Endodermal cell (in vitro differentiated cells): ENCODE measurements around the gene MBOAT2. TPM values are rescaled to one million over a fixed set of nuclear protein-coding genes. Genes with fewer than 3 reads are reported as not detected.

Experiments
- DNase-seq: peaks from one replicate; pipeline ENCODE4 v3.0.0-alpha.2; 2017
- H3K27ac ChIP-seq: 2 replicates; pipeline ENCODE4 v1.5.1; 2013; ENCODE audit warnings: mild to moderate bottlenecking, low read depth, low read length, moderate library complexity
- H3K27me3 ChIP-seq: 2 replicates; pipeline ENCODE4 v1.6.1; 2013; ENCODE audit warnings: mild to moderate bottlenecking, low read length, moderate library complexity; ENCODE audit not compliant: insufficient read depth, control insufficient read depth, poor library complexity, severe bottlenecking
- H3K36me3 ChIP-seq: 2 replicates; pipeline ENCODE4 v1.7.0; 2013; ENCODE audit warnings: mild to moderate bottlenecking, low read length, moderate library complexity; ENCODE audit not compliant: control insufficient read depth, insufficient read depth
- H3K4me1 ChIP-seq: one replicate; pipeline ENCODE4 v1.7.0; 2013; ENCODE audit warnings: low read length; ENCODE audit not compliant: control insufficient read depth, insufficient read depth
- H3K4me3 ChIP-seq: 2 replicates; pipeline ENCODE4 v1.5.1; 2013; ENCODE audit warnings: mild to moderate bottlenecking, low read length, moderate library complexity
- H3K9ac ChIP-seq: 2 replicates; pipeline ENCODE4 v1.6.1; 2013; ENCODE audit warnings: mild to moderate bottlenecking, low read length, moderate library complexity; ENCODE audit not compliant: poor library complexity, severe bottlenecking; ENCODE audit errors: extremely low read depth
- H3K9me3 ChIP-seq: 2 replicates; pipeline ENCODE4 v1.6.1; 2013; ENCODE audit warnings: mild to moderate bottlenecking, low read length, moderate library complexity; ENCODE audit not compliant: control insufficient read depth
- H3K27ac Mint-ChIP-seq: 2 replicates; pipeline ENCODE4 v1.8.0; 2020; ENCODE audit warnings: mixed read lengths
- H3K27me3 Mint-ChIP-seq: 2 replicates; pipeline ENCODE4 v1.8.0; 2021; ENCODE audit warnings: mild to moderate bottlenecking, mixed read lengths; ENCODE audit not compliant: insufficient read depth
- H3K36me3 Mint-ChIP-seq: 2 replicates; pipeline ENCODE4 v1.8.0; 2020; ENCODE audit warnings: low read depth, mixed read lengths
- H3K4me1 Mint-ChIP-seq: 2 replicates; pipeline ENCODE4 v1.8.0; 2020; ENCODE audit warnings: mixed read lengths
- H3K4me3 Mint-ChIP-seq: 2 replicates; pipeline ENCODE4 v1.8.0; 2020; ENCODE audit warnings: mild to moderate bottlenecking, moderate library complexity, mixed read lengths
- H3K9me3 Mint-ChIP-seq: 2 replicates; pipeline ENCODE4 v1.8.0; 2020; ENCODE audit warnings: mild to moderate bottlenecking, mixed read lengths
- WGBS, 2 experiments: methylation state at CpG; one replicate each; pipeline versions ENCODE4 v1.1.5 to v1.1.7; 2013; ENCODE audit warnings: missing lambda C conversion rate in 2 of 2, mixed read lengths in 1 of 2; ENCODE audit not compliant: insufficient coverage in 1 of 2, insufficient read length in 1 of 2; 5-methylcytosine and 5-hydroxymethylcytosine counted together
- total RNA-seq, 2 donors: library from RNA; stranded (reverse); fragmentation: NEBNext Ultra II Directional in 1 of 2; extraction: Animal tissue kit (Norgen Biotek cat#: 25700) in 1 of 2; gene quantifications; 2 replicates in 1 of 2; 3 replicates in 1 of 2; pipeline ENCODE4 v1.2.1, GENCODE V29; 2021
- TF ChIP-seq, protein P1 (sequence below): fragments of 200-600 bp; sonication (generic); conservative IDR thresholded peaks from 2 replicates; pipeline ENCODE4 v1.5.0; 2021; ENCODE audit warnings: antibody characterized with exemption, mild to moderate bottlenecking

The MBOAT2 gene
- total RNA-seq, 2 donors from 2014 or later = 45.3 to 51.0 TPM

DNA sequence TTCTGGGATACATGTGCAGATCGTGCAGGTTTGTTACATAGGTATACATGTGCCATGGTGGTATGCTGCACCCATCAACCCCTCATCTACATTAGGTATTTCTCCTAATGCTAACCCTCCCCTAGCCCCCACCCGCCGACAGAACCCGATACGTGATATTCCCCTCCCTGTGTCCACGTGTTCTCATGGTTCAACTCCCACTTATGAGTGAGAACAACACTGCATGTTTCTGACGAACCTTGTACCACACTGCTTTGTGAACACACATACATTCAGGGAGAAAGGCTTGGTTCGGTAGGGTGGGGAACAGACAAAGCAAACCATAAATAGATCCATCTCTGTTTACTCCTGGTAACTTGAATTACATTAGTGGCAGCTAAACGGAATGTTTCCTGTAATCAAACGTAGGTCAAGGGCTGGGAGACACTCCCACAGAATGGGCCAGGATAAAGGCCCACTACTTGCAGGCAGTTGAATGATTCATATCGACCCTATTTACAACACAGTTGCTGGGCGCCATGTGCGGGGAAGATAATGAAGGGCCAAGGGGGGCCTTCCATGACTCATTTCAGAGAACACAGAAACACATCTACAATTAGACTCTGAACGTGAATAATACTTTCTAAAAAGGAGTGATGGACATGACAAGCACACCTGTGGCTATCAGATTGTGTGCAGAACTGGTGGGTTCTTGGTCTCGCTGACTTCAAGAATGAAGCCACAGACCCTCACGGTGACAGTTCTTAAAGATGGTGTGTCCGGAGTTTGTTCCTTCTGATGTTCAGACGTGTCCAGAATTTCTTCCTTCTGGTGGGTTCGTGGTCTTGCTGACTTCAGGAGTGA is 109.3 kb downstream of the MBOAT2 start:
- Mint-ChIP-seq H3K9me3 (peaks cover 25% of the 10 kb centered on the region), H3K36me3 (peaks cover 42% of the 10 kb centered on the region), H3K4me1 (peaks cover 44% of the 10 kb centered on the region), H3K27ac (peak overlapping the region; percentile 42), H3K27me3 (no peaks in the 10 kb centered on the region), H3K4me3 (no peak overlapping the region)
- no peak for DNase-seq
- TF ChIP-seq, protein P1, sequence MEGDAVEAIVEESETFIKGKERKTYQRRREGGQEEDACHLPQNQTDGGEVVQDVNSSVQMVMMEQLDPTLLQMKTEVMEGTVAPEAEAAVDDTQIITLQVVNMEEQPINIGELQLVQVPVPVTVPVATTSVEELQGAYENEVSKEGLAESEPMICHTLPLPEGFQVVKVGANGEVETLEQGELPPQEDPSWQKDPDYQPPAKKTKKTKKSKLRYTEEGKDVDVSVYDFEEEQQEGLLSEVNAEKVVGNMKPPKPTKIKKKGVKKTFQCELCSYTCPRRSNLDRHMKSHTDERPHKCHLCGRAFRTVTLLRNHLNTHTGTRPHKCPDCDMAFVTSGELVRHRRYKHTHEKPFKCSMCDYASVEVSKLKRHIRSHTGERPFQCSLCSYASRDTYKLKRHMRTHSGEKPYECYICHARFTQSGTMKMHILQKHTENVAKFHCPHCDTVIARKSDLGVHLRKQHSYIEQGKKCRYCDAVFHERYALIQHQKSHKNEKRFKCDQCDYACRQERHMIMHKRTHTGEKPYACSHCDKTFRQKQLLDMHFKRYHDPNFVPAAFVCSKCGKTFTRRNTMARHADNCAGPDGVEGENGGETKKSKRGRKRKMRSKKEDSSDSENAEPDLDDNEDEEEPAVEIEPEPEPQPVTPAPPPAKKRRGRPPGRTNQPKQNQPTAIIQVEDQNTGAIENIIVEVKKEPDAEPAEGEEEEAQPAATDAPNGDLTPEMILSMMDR = no peak
- Histone ChIP-seq H3K9me3 (peaks cover 16% of the 10 kb centered on the region), H3K4me1 (peaks cover under 1% of the 10 kb centered on the region), H3K9ac (no peak overlapping the region), H3K36me3 (peaks cover 19% of the 10 kb centered on the region), H3K27me3 (no peaks in the 10 kb centered on the region), H3K4me3 (peak overlapping the region; percentile 65), H3K27ac (no peak overlapping the region)
- 94 to 95% methylated on average over 16 to 19 of the region's 19 CpGs for WGBS, 2 experiments

DNA sequence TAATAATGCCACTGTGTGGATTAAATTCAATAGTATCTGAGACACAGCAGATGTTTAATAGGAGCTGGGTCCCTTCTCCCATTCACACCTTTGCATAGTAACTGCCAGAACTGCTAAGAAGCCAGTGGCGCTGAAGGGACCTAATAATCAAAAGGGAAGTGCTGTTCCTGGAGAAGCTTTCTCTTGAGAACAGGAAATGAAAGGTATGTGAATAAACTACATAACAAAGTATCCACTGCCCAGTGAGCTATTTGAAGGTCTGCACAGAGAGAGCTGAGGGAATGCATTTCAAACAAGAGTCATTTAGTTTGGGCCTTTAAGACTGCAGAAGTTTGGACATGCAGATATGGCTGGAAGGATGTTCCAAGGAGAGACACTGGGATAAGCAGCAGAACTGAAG is 110.0 kb downstream of the MBOAT2 start:
- Mint-ChIP-seq H3K36me3 (peaks cover 36% of the 10 kb centered on the region), H3K4me3 (no peak overlapping the region), H3K9me3 (peaks cover 25% of the 10 kb centered on the region), H3K27me3 (no peaks in the 10 kb centered on the region), H3K27ac (no peak overlapping the region), H3K4me1 (peaks cover 46% of the 10 kb centered on the region)
- H3K4me3 ChIP-seq = no peak overlapping the region
- H3K9me3 ChIP-seq = peaks cover 16% of the 10 kb centered on the region
- 57% methylated on average over 1 of the region's 1 CpG; no CpG with 5 or more reads in 1 of the 2 experiments for WGBS, 2 experiments
- DNase-seq = no peak
- H3K36me3 ChIP-seq = peaks cover 19% of the 10 kb centered on the region
- TF ChIP-seq, protein P1 = no peak
- H3K27ac ChIP-seq = no peak overlapping the region
- no peaks in the 10 kb centered on the region for H3K27me3 ChIP-seq
- H3K9ac ChIP-seq = no peak overlapping the region
- H3K4me1 ChIP-seq = peaks cover 3% of the 10 kb centered on the region

DNA sequence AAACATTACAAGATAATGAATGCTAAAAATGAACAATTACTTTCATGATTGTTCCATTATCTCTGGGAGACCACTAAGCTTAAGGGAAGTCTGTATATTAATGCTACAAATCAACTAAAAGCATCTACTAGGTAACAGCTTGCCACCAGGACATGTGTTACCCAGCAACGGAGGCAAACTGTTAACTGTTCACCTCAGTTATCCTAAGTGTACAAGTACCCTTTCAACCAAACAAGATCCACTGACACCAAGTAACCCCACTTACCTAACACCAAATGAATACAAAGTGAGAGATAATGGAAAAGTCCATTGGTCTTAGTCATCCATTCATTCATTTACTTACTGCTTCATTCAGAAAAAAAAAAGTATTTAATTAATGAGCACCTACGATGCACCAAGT is 111.4 kb downstream of the MBOAT2 start:
- no peak for DNase-seq
- TF ChIP-seq, protein P1 = no peak
- 98% methylated on average over 2 of the region's 2 CpGs; no CpG with 5 or more reads in 1 of the 2 experiments for WGBS, 2 experiments
- Histone ChIP-seq H3K9me3 (peaks cover 16% of the 10 kb centered on the region), H3K36me3 (peaks cover 19% of the 10 kb centered on the region), H3K27me3 (no peaks in the 10 kb centered on the region), H3K27ac (no peak overlapping the region), H3K4me3 (no peak overlapping the region), H3K4me1 (peaks cover 3% of the 10 kb centered on the region), H3K9ac (no peak overlapping the region)
- peaks cover 35% of the 10 kb centered on the region for H3K36me3 Mint-ChIP-seq
- peaks cover 40% of the 10 kb centered on the region for H3K4me1 Mint-ChIP-seq
- peaks cover 25% of the 10 kb centered on the region for H3K9me3 Mint-ChIP-seq
- H3K4me3 Mint-ChIP-seq = no peak overlapping the region
- H3K27me3 Mint-ChIP-seq = no peaks in the 10 kb centered on the region
- no peak overlapping the region for H3K27ac Mint-ChIP-seq
